Measurements from ENCODE around the gene MTRF1.

The MTRF1 gene

DNA sequence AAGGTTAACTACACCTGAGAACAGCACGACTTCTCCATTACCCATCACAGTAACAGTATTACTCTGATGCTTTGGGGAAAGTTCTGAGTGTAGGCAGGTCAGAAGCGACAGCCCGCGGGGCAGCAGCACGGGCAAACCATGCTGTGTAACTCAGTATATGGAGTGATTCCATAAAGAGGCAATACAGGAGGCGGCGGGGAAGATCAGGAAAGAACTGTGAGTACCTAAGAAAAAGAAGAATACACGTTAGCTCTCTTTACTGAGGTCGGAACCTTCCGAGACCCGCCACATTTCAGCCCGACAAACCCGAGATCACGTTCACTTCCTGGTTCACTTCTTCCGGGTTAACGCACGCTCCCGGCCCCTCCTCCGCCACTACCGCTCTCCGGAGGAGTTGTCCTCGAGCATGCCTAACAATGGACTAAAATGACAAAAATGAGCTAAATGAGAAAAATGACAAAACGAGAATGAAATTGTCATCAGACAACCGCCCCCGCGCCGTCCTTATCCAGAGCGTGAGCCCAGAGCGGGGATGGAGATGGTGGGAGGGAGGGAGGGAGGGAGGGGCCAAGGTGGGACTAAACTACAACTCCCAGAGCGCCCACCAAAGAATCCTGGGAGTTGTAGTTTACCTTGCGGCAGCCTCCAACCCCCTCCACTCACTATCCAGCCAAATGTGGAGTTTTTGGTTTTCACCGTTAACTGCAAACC is at the start of gene MTRF1:
TSS of gene MTRF1 (minus strand) at position 316 of the 711 bp plus-strand sequence. CDS start 2,669 bp downstream, outside the sequence.
- peak; percentile 45 for DNase-seq (ENCODE audit: low read depth)
- peak within 1 kb of the TSS; percentile 88 for H3K4me3 ChIP-seq (ENCODE audit: low read depth, low read length)
- TF ChIP-seq CTCF (IDR thresholded peaks at IDR 0.05; ENCODE audit: control insufficient read depth, extremely low read depth, insufficient read depth) = no peak

- TF ChIP-seq CTCF (IDR thresholded peaks at IDR 0.05; ENCODE audit: control insufficient read depth, extremely low read depth, insufficient read depth) = no peak
- peak overlapping the region; percentile 83 for H3K4me3 ChIP-seq (ENCODE audit: low read depth, low read length)
Observed at GRCh38 chr13:41313117-41313516, 49.7 kb upstream of the MTRF1 start.

GRCh38 chr13:41312176-41312500 is 48.8 kb upstream of the MTRF1 start:
- H3K4me3 ChIP-seq (ENCODE audit: low read depth, low read length) = peak overlapping the region; percentile 83
- DNase-seq (ENCODE audit: low read depth) = no peak
- TF ChIP-seq CTCF (IDR thresholded peaks at IDR 0.05; ENCODE audit: control insufficient read depth, extremely low read depth, insufficient read depth) = no peak

More at GRCh38 chr13:41313117-41313516, 49.7 kb upstream of the MTRF1 start:
- DNase-seq (ENCODE audit: low read depth) = no peak

DNA sequence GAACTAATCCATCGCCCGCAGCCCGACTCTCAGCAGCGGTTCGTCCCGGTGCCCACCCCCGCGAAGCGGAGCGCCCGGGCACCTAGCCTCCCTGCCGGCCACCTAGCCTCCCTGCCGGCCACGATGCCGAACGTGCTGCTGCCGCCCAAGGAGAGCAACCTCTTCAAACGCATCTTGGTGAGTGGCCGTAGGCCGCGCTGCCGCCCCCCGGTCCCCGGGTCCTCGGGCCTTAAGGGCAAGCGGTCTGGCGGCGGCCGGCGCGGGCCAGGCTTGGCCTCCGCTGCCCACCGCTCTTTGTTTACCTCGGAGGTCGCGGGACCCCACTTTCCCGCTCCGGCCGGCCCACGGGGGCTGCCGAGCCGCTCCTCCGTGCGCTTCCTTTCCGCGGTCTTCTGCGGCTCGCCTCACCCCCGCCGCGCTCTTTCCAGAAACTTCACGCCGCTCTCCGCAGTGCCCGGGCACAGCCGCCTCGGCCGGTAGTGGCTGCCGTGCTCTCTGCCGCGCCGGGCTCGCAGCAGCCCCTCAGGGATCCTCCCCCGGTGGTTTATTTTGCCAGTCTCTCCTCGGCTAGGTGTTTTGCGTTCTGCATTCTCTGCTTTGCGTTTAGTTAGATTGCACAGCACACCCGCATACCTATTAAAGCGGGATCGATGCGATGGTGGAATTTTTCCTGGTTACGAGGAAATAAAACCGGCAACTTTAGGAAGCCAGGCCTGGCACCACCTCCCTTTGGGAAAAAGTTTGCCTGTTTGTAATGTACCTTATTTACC is 48.2 kb upstream of the MTRF1 start:
- no peak for TF ChIP-seq CTCF (IDR thresholded peaks at IDR 0.05; ENCODE audit: control insufficient read depth, extremely low read depth, insufficient read depth)
- peak overlapping the region; percentile 83 for H3K4me3 ChIP-seq (ENCODE audit: low read depth, low read length)
- no peak for DNase-seq (ENCODE audit: low read depth)

DNA sequence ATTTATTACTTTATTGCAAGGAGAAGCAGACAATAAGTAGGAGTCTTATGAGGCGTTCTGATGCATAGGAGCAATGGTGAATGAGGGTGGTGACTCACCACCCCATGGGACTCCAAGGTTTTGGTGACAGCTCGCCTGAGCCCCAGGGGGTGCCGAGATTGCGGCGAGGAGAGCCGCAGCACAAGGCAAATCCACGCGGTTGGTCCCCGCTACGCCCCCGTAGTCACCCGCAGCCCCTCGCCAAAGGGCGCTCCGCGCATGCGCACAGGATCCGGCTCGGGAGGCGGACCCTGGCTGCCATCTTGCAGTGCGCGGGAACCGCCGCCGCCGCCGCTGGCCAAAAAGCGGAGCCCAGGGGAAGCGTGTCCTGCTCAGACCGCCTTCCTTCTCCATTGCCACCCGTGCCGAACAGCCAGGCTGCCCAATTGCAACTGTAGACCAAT is 47.6 kb upstream of the MTRF1 start, which contains the start of gene NAA16:
TSS of gene NAA16 (plus strand) at position 305 of the 443 bp plus-strand sequence. CDS start 262 bp downstream, outside the sequence.
- DNase-seq (ENCODE audit: low read depth) = peak; percentile 23
- peak within 1 kb of the TSS; percentile 83 for H3K4me3 ChIP-seq (ENCODE audit: low read depth, low read length)
- TF ChIP-seq CTCF (IDR thresholded peaks at IDR 0.05; ENCODE audit: control insufficient read depth, extremely low read depth, insufficient read depth) = no peak

GRCh38 chr13:41307884-41308640 is 44.7 kb upstream of the MTRF1 start:
- no peak overlapping the region for H3K4me3 ChIP-seq (ENCODE audit: low read depth, low read length)
- no peak for TF ChIP-seq CTCF (IDR thresholded peaks at IDR 0.05; ENCODE audit: control insufficient read depth, extremely low read depth, insufficient read depth)
- DNase-seq (ENCODE audit: low read depth) = no peak

All from LNCaP clone FGC (cell line).